RWPE1 (cell line): ENCODE data around the gene PCBD2.

Source experiments
- CTCF ChIA-PET: fragments of 350-600 bp; sonication (Branson Sonifier 250); formaldehyde crosslinking; extraction: SDS; loops from one replicate; lab custom pipeline; 2021; lab: Yijun Ruan, JAX
- POLR2A ChIA-PET: fragments of 400-600 bp; formaldehyde crosslinking; extraction: SDS; loops from one replicate; lab custom pipeline; 2020; ENCODE audit warnings: antibody characterized with exemption; ENCODE audit not compliant: low non-redundant PET; lab: Yijun Ruan, JAX
- DNase-seq: peaks from one replicate; pipeline ENCODE4 v3.0.0; 2012; ENCODE audit warnings: low spot score
- H3K27ac ChIP-seq: fragments of 450-650 bp; 2 replicates; pipeline ENCODE4 v1.5.1; 2017
- TF ChIP-seq, protein P1 (sequence below): fragments of 450-650 bp; conservative IDR thresholded peaks from 2 replicates; pipeline ENCODE4 v1.5.1; 2017; ENCODE audit warnings: low read depth, mild to moderate bottlenecking

Gene PCBD2

DNA sequence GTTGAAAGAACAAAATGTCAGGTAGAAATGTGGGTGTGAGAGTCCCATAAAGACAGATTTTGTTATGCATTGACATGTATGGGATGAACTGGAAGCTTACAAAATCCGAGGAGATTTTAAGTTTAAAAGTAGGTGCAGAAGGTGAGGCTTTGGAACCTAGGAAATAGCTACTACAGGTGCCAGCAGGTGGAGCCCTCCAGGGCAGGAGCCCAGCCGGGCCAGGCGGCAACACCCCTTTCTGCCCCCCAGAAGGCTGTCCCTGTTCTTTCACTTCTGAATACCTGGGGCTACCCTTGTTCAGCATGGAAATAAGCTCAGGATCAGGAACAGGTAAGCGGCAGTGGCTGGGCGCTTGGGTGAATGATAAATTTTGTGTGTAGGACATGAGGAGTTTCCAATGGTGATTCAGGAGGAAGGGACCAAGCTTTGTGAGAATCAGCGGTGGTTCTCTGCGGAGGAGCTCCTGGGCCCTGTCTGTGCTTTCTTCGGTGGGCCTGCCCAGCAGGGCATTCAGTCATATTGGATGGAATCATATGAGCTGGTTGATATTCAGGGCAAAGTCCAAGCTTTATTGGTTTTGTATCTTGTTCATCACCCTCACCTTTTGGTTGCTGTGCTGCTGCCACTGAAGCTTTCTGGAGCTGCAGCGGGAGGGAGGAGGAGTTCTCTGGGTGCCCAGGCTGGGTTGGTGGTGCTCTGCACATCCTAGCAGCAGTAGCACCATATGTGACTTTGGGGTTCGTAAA lies 12.3 kb downstream of the PCBD2 start:
- ChIA-PET POLR2A (no interaction called here), CTCF (interaction anchor here (0.5 to 2.7 kb wide), 14 partner anchors 9 to 315 kb away, joined by 3 to 13 read pairs (median 4); partner anchors contain the start of gene PCBD2)
- DNase-seq, result peak; percentile 31
- TF ChIP-seq, protein P1, sequence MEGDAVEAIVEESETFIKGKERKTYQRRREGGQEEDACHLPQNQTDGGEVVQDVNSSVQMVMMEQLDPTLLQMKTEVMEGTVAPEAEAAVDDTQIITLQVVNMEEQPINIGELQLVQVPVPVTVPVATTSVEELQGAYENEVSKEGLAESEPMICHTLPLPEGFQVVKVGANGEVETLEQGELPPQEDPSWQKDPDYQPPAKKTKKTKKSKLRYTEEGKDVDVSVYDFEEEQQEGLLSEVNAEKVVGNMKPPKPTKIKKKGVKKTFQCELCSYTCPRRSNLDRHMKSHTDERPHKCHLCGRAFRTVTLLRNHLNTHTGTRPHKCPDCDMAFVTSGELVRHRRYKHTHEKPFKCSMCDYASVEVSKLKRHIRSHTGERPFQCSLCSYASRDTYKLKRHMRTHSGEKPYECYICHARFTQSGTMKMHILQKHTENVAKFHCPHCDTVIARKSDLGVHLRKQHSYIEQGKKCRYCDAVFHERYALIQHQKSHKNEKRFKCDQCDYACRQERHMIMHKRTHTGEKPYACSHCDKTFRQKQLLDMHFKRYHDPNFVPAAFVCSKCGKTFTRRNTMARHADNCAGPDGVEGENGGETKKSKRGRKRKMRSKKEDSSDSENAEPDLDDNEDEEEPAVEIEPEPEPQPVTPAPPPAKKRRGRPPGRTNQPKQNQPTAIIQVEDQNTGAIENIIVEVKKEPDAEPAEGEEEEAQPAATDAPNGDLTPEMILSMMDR, result peak; percentile 64
- H3K27ac ChIP-seq, result no peak overlapping the region

DNA sequence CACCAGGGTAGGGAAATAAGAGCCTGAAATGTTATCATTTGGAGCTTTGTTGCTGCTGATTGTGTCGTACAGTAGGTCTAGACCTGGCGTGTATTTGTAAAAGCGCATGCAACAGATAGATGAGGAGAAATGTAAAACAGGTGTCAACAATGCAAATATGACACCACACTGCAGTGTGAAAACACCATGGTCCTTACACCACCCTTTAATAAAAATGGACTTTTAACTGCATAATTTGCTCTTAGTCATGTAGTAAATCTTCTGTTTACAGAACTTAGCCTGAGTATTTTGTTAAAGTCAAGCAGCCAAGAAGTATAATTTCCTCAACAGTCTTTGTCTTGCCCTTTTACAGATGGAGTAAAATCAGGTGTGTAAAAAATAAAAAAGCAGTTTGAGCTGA lies 13.9 kb downstream of the PCBD2 start:
- ChIA-PET POLR2A (no interaction called here), CTCF (interaction anchor here (0.6 to 0.9 kb wide), 2 partner anchors 8 to 23 kb away, joined by 6 read pairs; no protein-coding TSS in a partner anchor)
- no peak overlapping the region for H3K27ac ChIP-seq
- TF ChIP-seq, protein P1, result no peak
- no peak for DNase-seq

DNA sequence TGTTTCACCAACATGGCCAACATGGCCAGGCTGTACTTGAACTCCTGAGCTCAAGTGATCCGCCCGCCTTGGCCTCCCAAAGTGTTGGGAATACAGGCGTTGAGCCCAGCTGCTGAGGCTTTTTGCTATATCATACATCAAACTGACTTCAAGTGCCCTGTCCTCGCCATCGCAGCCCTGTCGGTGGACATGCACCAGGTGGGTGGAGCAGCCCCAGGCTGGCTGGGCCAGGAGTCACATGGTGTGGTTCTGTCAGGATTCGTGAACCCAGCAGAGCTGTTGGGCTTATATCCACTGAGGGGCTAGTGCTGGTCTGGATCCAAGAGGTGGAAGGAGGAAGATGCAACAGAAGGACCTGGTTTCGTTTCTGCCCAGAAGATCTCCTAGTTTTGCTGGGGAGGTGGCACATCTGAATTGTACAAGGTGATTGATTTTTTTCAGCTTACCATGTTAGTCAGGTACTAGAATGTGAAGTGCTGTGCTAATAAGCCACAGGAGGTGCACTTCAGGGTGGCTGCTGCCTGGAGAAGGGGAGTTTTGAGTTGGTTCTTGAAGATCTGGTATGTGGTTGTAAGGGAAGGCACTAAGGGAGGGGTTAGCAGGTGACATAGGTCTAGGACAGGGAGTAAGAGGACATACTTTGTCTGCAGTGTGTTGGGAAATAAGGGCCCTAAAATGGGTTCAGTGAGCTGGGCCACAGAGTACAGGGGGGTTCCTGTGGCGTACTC lies 16.1 kb downstream of the PCBD2 start:
- ChIA-PET POLR2A (no interaction called here), CTCF (interaction anchor here (0.5 to 0.6 kb wide), 2 partner anchors 50 to 718 kb away, joined by 3 to 4 read pairs; no protein-coding TSS in a partner anchor)
- no peak for DNase-seq
- H3K27ac ChIP-seq, result no peak overlapping the region
- TF ChIP-seq, protein P1, result no peak

DNA sequence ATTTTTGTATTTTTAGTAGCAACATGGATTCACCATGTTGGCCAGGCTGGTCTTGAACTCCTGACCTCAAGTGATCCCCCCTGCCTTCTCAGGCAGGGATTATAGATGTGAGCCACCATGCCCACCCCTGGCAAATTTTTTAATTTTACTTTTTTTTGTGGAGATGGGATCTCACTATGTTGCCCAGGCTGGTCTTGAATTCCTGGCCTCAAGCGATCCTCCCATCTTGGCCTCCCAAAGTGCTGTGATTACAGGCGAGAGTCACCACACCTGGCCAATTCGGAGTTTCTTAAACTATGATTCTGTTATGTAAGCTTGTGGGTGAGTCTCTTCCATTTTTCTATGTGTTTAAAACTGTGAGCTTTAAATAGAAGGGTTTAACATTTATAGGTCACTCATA lies 27.6 kb downstream of the PCBD2 start:
- TF ChIP-seq, protein P1, result no peak
- H3K27ac ChIP-seq, result no peak overlapping the region
- ChIA-PET CTCF (interaction anchor here (0.5 to 1.1 kb wide), 4 partner anchors 23 to 1843 kb away, joined by 3 to 4 read pairs (median 3); no protein-coding TSS in a partner anchor), POLR2A (no interaction called here)
- no peak for DNase-seq

DNA sequence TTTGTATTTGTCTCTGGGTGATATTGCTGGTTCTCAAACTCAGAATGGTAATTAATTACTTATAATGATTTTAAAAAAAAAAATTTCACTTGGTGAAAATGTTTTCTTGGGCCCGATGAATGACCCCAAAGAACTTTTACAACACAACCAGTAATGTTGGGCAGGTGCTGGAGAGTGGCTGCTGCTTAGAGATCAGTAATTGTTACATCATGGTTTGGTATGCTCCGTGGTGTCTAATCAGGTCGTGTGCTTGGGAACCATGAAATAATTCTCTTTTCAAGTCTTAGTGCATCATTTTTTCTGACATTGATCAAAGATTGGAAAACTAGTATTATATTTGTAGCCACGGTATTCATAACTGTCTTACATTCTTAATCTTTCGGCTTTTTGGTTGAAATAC lies 29.3 kb downstream of the PCBD2 start:
- ChIA-PET POLR2A (no interaction called here), CTCF (interaction anchor here (0.7 to 1.6 kb wide), 2 partner anchors 14 to 257 kb away, joined by 3 to 10 read pairs; no protein-coding TSS in a partner anchor)

More for the DNA sequence above, 29.3 kb downstream of the PCBD2 start:
- DNase-seq, result no peak
- H3K27ac ChIP-seq, result no peak overlapping the region
- TF ChIP-seq, protein P1, result no peak
